Glomerular endothelial cell (primary cell): ENCODE measurements around the gene PTPN3. TPM values are rescaled to one million over a fixed set of nuclear protein-coding genes. Genes with fewer than 3 reads are reported as not detected.
"Not testable (repeated sequence)": the region's sequence is repeated elsewhere in the genome, so short reads cannot be mapped to it uniquely, and the experiment has no call there.

Experiments used
- DNase-seq: peaks from one replicate; pipeline ENCODE4 v3.0.0-alpha.2; 2011; ENCODE audit warnings: low read depth, low spot score; ENCODE audit errors: extremely low read depth
- total RNA-seq: library from RNA; depleted of rRNA; stranded (reverse); fragments of >200 nt; gene quantifications from 2 replicates; pipeline ENCODE4 v1.2.3, GENCODE V29; 2015

Gene PTPN3
- total RNA-seq, 1 donor from 2014 or later: 1.8 TPM

- no peak for DNase-seq
Observed at GRCh38 chr9:109403116-109403515, 95.0 kb downstream of the PTPN3 start.

- DNase-seq: no peak
Observed at GRCh38 chr9:109401990-109402318, 96.2 kb downstream of the PTPN3 start.

- peak; percentile 7 for DNase-seq
Observed at GRCh38 chr9:109401169-109401989, 96.7 kb downstream of the PTPN3 start.

- DNase-seq: no peak
Observed at GRCh38 chr9:109399258-109399767, 98.8 kb downstream of the PTPN3 start.

- no peak for DNase-seq
Observed at GRCh38 chr9:109391176-109391575, 106.9 kb downstream of the PTPN3 start.

- DNase-seq: no peak
Observed at GRCh38 chr9:109387856-109388255, 110.3 kb downstream of the PTPN3 start.

- no peak for DNase-seq
Observed at GRCh38 chr9:109387206-109387605, 110.9 kb downstream of the PTPN3 start.

- no peak for DNase-seq
Observed at GRCh38 chr9:109385499-109385898, 112.6 kb downstream of the PTPN3 start.

- no peak for DNase-seq
Observed at GRCh38 chr9:109383947-109384346, 114.2 kb downstream of the PTPN3 start.

- DNase-seq: no peak
Observed at GRCh38 chr9:109383356-109383755, 114.8 kb downstream of the PTPN3 start.

- no peak for DNase-seq
Observed at GRCh38 chr9:109382585-109382984, 115.5 kb downstream of the PTPN3 start.

- no peak for DNase-seq
Observed at GRCh38 chr9:109382182-109382581, 115.9 kb downstream of the PTPN3 start.

GRCh38 chr9:109381011-109381729, 116.9 kb downstream of the PTPN3 start:
- DNase-seq: no peak

- no peak for DNase-seq
Observed at GRCh38 chr9:109379513-109379912, 118.6 kb downstream of the PTPN3 start.

GRCh38 chr9:109378316-109378715, 119.8 kb downstream of the PTPN3 start:
- no peak for DNase-seq

GRCh38 chr9:109372246-109372645, 125.9 kb downstream of the PTPN3 start:
- no peak for DNase-seq

- no peak for DNase-seq
Observed at GRCh38 chr9:109371374-109371773, 126.7 kb downstream of the PTPN3 start.

- DNase-seq: no peak
Observed at GRCh38 chr9:109369285-109369684, 128.8 kb downstream of the PTPN3 start.

- DNase-seq: no peak
Observed at GRCh38 chr9:109360771-109361170, 137.3 kb downstream of the PTPN3 start.

- not testable (repeated sequence) for DNase-seq
Observed at GRCh38 chr9:109358968-109359603, 139.0 kb downstream of the PTPN3 start.

- DNase-seq: no peak
Observed at GRCh38 chr9:109355564-109356297, 142.4 kb downstream of the PTPN3 start.
